K562 (cell line): ENCODE measurements around the gene CCL27. TPM values are rescaled to one million over a fixed set of nuclear protein-coding genes. Genes with fewer than 3 reads are reported as not detected.

Experiments
- DACH1 ChIP-seq: fragments of 450-650 bp; IDR thresholded peaks from 2 replicates; pipeline ENCODE4 v1.6.1; 2018; ENCODE audit not compliant: partially characterized antibody
- FOXA1 ChIP-seq: fragments of 450-650 bp; IDR thresholded peaks from 2 replicates; pipeline ENCODE4 v1.6.1; 2016; ENCODE audit warnings: mild to moderate bottlenecking, borderline replicate concordance
- FOXK2 ChIP-seq, 2 experiments: fragments of 450-650 bp; IDR thresholded peaks in 1 of 2; conservative IDR thresholded peaks in 1 of 2; 2 replicates each; pipeline ENCODE4 v1.6.1; 2016; ENCODE audit warnings: low read depth in 2 of 2, mild to moderate bottlenecking in 1 of 2
- HOXB6 ChIP-seq: fragments of 250-450 bp; sonication (Bioruptor Pico); IDR thresholded peaks from 2 replicates; pipeline ENCODE4 v1.5.1; 2022; ENCODE audit warnings: mild to moderate bottlenecking, borderline replicate concordance
- IFI16 ChIP-seq: fragments of 250-450 bp; sonication (Bioruptor Pico); IDR thresholded peaks from 2 replicates; pipeline ENCODE4 v2.1.2; 2022; ENCODE audit warnings: mild to moderate bottlenecking, inconsistent platforms
- IRF1 ChIP-seq: sonication (generic); formaldehyde crosslinking; IDR thresholded peaks from 2 replicates; pipeline ENCODE4 v1.8.0; 2022; ENCODE audit warnings: missing genetic modification reagents, mild to moderate bottlenecking, borderline replicate concordance
- LEF1 ChIP-seq: fragments of 450-650 bp; IDR thresholded peaks from 2 replicates; pipeline ENCODE4 v1.6.1; 2016; ENCODE audit warnings: mild to moderate bottlenecking
- MAFG ChIP-seq: fragments of 450-650 bp; conservative IDR thresholded peaks from 2 replicates; pipeline ENCODE4 v1.6.1; 2016; ENCODE audit warnings: missing genetic modification characterization, missing compliant biosample characterization
- MEF2D ChIP-seq: conservative IDR thresholded peaks from 2 replicates; pipeline ENCODE4 v1.6.1; 2016; ENCODE audit warnings: low read depth, missing genetic modification characterization, missing compliant biosample characterization
- MEIS2 ChIP-seq: fragments of 450-650 bp; IDR thresholded peaks from 2 replicates; pipeline ENCODE4 v1.6.1; 2014; ENCODE audit warnings: mild to moderate bottlenecking; ENCODE audit not compliant: partially characterized antibody
- PML ChIP-seq: IDR thresholded peaks from 2 replicates; pipeline ENCODE4 v1.6.1; 2012; ENCODE audit warnings: low read length, inconsistent platforms
- RBM39 ChIP-seq: fragments of 200-400 bp; formaldehyde crosslinking; optimal IDR thresholded peaks from 2 replicates; pipeline ENCODE3; 2018; ENCODE audit warnings: low read depth, low read length
- SAFB2 ChIP-seq: fragments of 200-400 bp; formaldehyde crosslinking; IDR thresholded peaks from 2 replicates; pipeline ENCODE4 v1.6.1; 2018; ENCODE audit warnings: borderline replicate concordance, low read length, low read depth, moderate library complexity; ENCODE audit not compliant: severe bottlenecking
- SNRNP70 ChIP-seq: fragments of 200-400 bp; formaldehyde crosslinking; optimal IDR thresholded peaks from 2 replicates; pipeline ENCODE3; 2017; ENCODE audit warnings: low read depth, low read length
- TAF7 ChIP-seq: fragments of 450-650 bp; IDR thresholded peaks from 2 replicates; pipeline ENCODE4 v1.6.1; 2016; ENCODE audit warnings: missing genetic modification characterization, missing compliant biosample characterization
- TBP ChIP-seq: optimal IDR thresholded peaks from 2 replicates; pipeline ENCODE3; 2011; ENCODE audit warnings: low read depth, low read length, improper control_type of control experiment
- TGIF2 ChIP-seq: sonication (generic); formaldehyde crosslinking; IDR thresholded peaks from 2 replicates; pipeline ENCODE4 v1.8.1; 2022; ENCODE audit warnings: mild to moderate bottlenecking, missing genetic modification reagents, moderate library complexity
- USF1 ChIP-seq: sonication (generic); formaldehyde crosslinking; IDR thresholded peaks from 2 replicates; pipeline ENCODE4 v1.9.0; 2022; ENCODE audit warnings: mild to moderate bottlenecking, missing genetic modification reagents
- ZC3H11A ChIP-seq: IDR thresholded peaks from 2 replicates; pipeline ENCODE4 v1.6.1; 2012; ENCODE audit warnings: low read depth, low read length, improper control_type of control experiment
- ZNF175 ChIP-seq: fragments of 200-800 bp; sonication (Bioruptor generic); IDR thresholded peaks from 2 replicates; pipeline ENCODE4 v1.6.1; 2016; ENCODE audit warnings: low read depth, mild to moderate bottlenecking, missing genetic modification characterization, missing compliant biosample characterization
- ZNF3 ChIP-seq: fragments of 250-450 bp; sonication (Bioruptor Pico); IDR thresholded peaks from 2 replicates; pipeline ENCODE4 v1.5.0; 2021; ENCODE audit warnings: mild to moderate bottlenecking, moderate library complexity
- polyA plus RNA-seq, 8 experiments: library from polyadenylated mRNA; depleted of rRNA in 4 of 8; stranded (reverse) in 5 of 8; unstranded in 3 of 8; fragments of >200 nt; fragmentation: Nextera tagmentation in 2 of 8; fragmentation: Illumina TruSeq in 1 of 8; extraction: Ambion mirVana in 2 of 8; extraction: Trizol in 1 of 8; gene quantifications; 2 replicates each; pipeline versions ENCODE4 v1.2.1 to v1.2.3, GENCODE V29; 2011 to 2014; ENCODE audit warnings: inconsistent platforms in 1 of 8, missing spikeins in 1 of 8
- total RNA-seq, 7 experiments: library from RNA; depleted of rRNA in 6 of 7; stranded (reverse); fragments of >200 nt in 6 of 7; fragmentation: Illumina TruSeq in 2 of 7; extraction: Trizol in 2 of 7; gene quantifications; 2 replicates each; pipeline versions ENCODE4 v1.2.1 to v1.2.3, GENCODE V29; 2011 to 2021; ENCODE audit warnings: low replicate concordance in 1 of 7
- TF ChIP-seq, protein P1 (sequence below): fragments of 250-450 bp; sonication (Bioruptor Pico); IDR thresholded peaks from 2 replicates; pipeline ENCODE4 v1.5.0; 2021; ENCODE audit warnings: mild to moderate bottlenecking, borderline replicate concordance
- TF ChIP-seq, protein P2 (sequence below), 2 experiments: fragments of 200-800 bp in 1 of 2; sonication (Bioruptor generic) in 1 of 2; sonication (generic) in 1 of 2; formaldehyde crosslinking in 1 of 2; IDR thresholded peaks in 1 of 2; conservative IDR thresholded peaks in 1 of 2; 2 replicates each; pipeline versions ENCODE4 v1.5.0 to v1.6.1; 2016 to 2020; ENCODE audit warnings: missing compliant biosample characterization in 1 of 2, missing genetic modification characterization in 1 of 2, missing genetic modification reagents in 1 of 2

CCL27 gene
- total and polyA plus RNA-seq, 9 of the 15 experiments (the other 6 are each of a cell fraction or from before 2014, with no cell fraction given): 0.10 to 0.53 (median 0.27) TPM; not detected in 5

DNA sequence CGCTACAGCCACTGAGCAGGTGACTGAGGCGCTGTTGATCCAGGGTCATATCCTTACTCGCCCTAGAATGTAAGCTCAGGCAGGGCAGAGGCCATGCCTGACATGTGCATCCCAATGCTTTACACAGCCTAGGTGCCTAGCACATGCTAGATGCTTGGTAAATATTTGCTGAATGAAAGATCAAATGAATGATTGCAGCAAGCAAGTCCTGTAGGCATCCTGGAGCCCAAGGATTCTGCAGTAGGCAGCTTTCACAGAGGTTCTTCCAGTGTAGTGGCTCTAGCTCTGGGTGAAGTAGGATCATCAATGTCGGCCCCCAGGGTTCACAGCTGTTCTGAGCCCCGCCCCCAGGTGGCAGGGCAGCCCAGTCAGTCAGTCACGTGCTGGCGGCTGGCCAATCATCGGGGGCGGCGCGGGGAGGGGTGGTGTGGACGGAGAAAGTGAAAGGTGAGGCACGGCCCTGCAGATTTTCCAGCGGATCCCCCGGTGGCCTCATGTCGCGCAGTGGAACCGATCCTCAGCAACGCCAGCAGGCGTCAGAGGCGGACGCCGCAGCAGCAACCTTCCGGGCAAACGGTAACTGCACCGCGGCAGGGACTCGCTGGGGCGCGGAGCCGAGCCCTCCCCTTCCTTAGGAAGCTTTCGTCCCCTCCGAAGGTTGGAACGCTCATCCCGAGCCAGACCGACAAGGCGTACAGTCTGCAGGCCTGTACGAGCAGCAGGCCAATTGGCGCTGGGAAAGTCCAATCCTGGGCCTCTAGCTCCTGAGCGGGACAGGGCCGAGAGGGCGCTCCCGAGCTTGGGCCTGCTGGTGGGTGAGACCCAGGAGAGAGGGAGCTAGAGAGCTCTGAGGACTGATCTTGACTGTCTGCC is 16.0 kb downstream of the CCL27 start, which contains the start of gene GALT (continued):
- TF ChIP-seq HOXB6 (CRISPR knock-in tag): no peak
- TF ChIP-seq MAFG: no peak
- TF ChIP-seq, protein P1, sequence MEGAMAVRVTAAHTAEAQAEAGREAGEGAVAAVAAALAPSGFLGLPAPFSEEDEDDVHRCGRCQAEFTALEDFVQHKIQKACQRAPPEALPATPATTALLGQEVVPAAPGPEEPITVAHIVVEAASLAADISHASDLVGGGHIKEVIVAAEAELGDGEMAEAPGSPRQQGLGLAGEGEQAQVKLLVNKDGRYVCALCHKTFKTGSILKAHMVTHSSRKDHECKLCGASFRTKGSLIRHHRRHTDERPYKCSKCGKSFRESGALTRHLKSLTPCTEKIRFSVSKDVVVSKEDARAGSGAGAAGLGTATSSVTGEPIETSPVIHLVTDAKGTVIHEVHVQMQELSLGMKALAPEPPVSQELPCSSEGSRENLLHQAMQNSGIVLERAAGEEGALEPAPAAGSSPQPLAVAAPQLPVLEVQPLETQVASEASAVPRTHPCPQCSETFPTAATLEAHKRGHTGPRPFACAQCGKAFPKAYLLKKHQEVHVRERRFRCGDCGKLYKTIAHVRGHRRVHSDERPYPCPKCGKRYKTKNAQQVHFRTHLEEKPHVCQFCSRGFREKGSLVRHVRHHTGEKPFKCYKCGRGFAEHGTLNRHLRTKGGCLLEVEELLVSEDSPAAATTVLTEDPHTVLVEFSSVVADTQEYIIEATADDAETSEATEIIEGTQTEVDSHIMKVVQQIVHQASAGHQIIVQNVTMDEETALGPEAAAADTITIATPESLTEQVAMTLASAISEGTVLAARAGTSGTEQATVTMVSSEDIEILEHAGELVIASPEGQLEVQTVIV (CRISPR knock-in tag): no peak
- TF ChIP-seq IRF1 (CRISPR knock-in tag): no peak
- no peak for TF ChIP-seq ZNF175 (CRISPR knock-in tag)
- no peak for TF ChIP-seq TAF7 (tag)
- peak; percentile 37 for TF ChIP-seq TBP
- no peak for TF ChIP-seq RBM39
- no peak for TF ChIP-seq TGIF2 (CRISPR knock-in tag)
- TF ChIP-seq PML: no peak
- no peak for TF ChIP-seq ZNF3 (CRISPR knock-in tag)
- TF ChIP-seq SNRNP70: no peak
- no peak for TF ChIP-seq FOXA1
- TF ChIP-seq ZC3H11A: no peak
- no peak for TF ChIP-seq SAFB2
- TF ChIP-seq USF1 (CRISPR knock-in tag): peak; percentile 100
- TF ChIP-seq FOXK2 (conservative IDR thresholded peaks at IDR 0.05 in 1 of 2, IDR thresholded peaks at IDR 0.05 in 1 of 2; ENCODE audit: low read depth in 2 of 2): peak; percentile 37 to 70; a peak in 3 of 4 replicates
- peak; percentile 97 for TF ChIP-seq DACH1
- TF ChIP-seq MEIS2: peak; percentile 39
- no peak for TF ChIP-seq MEF2D (tag)
- no peak for TF ChIP-seq LEF1
- TF ChIP-seq, protein P2, sequence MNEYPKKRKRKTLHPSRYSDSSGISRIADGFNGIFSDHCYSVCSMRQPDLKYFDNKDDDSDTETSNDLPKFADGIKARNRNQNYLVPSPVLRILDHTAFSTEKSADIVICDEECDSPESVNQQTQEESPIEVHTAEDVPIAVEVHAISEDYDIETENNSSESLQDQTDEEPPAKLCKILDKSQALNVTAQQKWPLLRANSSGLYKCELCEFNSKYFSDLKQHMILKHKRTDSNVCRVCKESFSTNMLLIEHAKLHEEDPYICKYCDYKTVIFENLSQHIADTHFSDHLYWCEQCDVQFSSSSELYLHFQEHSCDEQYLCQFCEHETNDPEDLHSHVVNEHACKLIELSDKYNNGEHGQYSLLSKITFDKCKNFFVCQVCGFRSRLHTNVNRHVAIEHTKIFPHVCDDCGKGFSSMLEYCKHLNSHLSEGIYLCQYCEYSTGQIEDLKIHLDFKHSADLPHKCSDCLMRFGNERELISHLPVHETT (CRISPR knock-in tag; conservative IDR thresholded peaks at IDR 0.05 in 1 of 2, IDR thresholded peaks at IDR 0.05 in 1 of 2): no peak
- TF ChIP-seq IFI16 (CRISPR knock-in tag): no peak
